Transverse colon (tissue), 3 donors: ENCODE data around the gene UBASH3B.

Experiments
- POLR2A ChIP-seq: fragments of 450-650 bp; IDR thresholded peaks from one replicate; pipeline ENCODE4 v1.6.1; 2016; ENCODE audit warnings: antibody characterized with exemption, mild to moderate bottlenecking, moderate library complexity
- POLR2AphosphoS5 ChIP-seq, 3 donors: sonication (generic); formaldehyde crosslinking; IDR thresholded peaks; one replicate each; pipeline ENCODE4 v1.6.1; 2016; ENCODE audit warnings: antibody characterized with exemption in 3 of 3

- TF ChIP-seq POLR2AphosphoS5 (IDR thresholded peaks at IDR 0.05) (no peak), POLR2A (no peak)
Observed at GRCh38 chr11:122756417-122756816, 100.9 kb downstream of the UBASH3B start.
